NCI-H1417 (cell line): ENCODE measurements around the gene ATP9B.
"Not testable (repeated sequence)": the region's sequence is repeated elsewhere in the genome, so short reads cannot be mapped to it uniquely, and the experiment has no call there.

Experiments
- DNase-seq, 3 experiments: peaks; one replicate each; lab custom pipeline; 2025; lab: John Stamatoyannopoulos, UW

The ATP9B gene

DNA sequence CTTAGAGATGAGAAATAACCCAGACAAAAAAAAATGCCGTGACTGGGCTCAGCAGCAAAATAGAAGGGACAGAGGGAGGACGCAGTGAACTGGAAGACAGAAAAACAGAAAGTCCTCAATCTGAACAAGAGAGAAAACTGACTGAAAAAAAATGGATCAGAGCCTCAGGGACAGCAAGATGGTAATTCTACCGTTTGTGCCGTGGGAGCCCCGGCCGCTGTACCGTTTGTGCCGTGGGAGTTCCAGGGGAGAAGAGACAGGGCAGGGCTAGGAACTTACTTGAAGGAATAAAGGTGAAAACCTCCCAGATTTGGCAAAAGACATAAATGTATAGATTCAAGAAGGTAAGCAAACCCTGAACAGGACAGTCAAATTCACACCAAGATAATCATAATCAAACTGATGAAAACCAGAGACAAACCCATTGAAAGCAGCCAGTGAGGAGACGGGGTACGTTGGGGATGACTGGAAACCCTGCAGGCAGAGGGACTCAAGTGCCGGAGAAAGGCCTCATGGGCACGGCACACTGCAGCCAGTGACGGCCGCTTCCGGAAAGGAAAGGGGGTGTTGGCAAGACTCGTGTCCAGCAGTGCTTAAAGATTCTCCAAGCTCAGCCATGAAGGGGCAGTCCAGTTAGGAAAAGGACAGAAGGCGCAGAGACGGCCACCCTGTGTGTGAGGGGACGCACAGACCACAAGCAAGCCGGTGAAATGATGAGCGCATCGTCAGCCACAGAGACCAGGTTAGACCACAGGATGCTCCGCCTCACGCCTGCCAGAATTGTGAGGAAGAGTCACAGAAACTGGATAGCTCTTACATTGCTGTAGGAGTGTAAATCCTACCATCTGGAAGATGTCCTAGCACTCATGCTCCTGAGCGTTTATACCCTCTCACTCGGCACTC, 286.5 kb downstream of the ATP9B start:
- DNase-seq: no peak

GRCh38 chr18:79356435-79356834, 287.2 kb downstream of the ATP9B start:
- DNase-seq: no peak

GRCh38 chr18:79360933-79361332, 291.7 kb downstream of the ATP9B start:
- DNase-seq: no peak

- no peak for DNase-seq
Observed at GRCh38 chr18:79361766-79362522, 292.8 kb downstream of the ATP9B start.

DNA sequence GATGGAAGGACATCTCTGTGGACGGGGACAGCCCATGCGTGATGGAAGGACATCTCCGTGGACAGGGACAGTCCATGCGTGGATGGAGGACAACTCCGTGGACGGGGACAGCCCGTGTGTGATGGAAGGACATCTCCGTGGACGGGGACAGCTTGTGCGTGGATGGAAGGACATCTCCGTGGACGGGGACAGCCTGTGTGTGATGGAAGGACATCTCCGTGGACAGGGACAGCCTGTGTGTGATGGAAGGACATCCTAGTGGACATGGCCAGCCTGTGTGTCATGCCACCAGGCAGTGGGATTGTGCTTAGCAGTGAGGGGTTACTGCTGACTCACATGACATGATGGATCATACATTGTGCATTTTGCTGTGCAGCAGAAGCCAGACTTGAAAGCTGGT, 296.5 kb downstream of the ATP9B start:
- no peak for DNase-seq

DNA sequence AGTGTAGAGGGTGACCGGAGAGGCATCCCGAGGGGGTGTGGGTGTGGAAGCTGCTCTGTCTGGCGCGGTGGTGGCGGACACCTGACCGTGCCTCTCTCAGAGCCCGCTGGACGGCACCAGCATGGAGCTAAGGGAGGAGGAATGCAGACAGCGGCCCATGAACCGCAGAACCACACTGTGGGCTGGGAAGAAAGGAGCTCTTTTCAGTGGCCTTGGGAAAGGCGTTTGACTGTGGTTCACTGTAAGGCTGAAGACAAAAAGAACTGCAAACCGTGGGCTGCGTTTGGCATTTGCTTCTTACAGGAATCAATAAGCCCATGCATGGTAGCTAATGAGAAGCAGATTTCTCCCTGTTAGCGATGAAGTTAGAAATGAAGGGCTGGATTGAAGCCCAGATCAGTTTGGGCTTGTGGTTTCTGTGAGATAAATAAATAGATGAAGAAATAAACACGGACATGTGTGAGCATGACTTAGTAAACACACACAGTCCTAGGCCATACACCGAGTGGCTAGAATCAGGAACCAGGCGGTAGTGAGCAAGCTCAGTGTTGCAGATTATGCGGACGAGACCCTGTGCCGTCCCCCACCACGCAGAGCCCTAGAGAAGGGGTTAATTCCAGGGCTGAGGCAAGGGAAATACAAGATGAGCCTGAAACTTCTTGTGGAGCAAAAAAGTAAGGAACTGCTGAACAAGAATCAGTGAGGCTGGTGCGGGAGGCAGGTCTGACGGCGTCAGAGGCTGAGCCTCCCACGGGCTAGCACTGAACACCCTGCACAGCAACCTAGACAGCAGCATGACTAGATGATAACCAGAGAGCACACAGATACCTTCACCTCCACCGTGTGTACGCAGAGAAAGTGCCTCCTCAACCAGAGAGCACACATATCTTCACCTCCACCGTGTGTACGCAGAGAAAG, 297.2 kb downstream of the ATP9B start:
- DNase-seq: no peak

DNA sequence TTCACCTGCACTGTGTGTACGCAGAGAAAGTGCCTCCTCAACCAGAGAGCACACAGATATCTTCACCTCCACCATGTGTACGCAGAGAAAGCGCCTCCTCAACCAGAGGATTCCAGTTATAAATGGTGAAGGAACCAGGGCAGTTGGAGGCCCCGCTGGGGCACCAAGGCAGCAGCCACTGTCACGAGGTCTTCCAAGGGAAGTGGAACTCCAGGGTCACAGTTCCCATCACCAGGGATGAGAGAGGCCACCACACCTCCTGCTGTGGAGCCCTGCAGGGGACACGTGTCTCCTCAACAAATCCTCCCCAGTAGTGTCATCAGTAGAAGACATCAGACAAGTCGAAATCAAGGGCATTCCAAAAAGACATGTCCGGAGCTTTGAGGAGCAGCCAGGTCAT, 298.3 kb downstream of the ATP9B start:
- no peak for DNase-seq

DNA sequence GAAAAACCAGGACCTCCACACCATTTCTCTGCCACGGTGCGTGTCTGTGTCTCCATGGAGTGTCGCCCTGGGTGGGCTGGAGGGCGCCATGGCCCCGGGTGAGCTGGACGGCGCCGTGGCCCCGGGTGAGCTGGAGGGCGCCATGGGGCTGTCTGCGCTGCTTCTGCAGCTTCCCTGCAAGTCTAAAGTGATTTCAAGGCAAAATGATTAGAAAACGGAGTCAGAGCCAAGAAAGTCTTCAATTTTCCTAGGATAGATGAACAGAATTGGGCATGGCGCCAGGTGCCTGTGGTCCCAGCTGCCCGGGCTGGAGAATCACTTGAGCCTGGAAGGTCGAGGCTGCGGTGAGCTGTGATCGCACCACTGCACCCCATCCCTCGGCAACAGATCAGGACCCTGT, 298.8 kb downstream of the ATP9B start:
- no peak for DNase-seq

DNA sequence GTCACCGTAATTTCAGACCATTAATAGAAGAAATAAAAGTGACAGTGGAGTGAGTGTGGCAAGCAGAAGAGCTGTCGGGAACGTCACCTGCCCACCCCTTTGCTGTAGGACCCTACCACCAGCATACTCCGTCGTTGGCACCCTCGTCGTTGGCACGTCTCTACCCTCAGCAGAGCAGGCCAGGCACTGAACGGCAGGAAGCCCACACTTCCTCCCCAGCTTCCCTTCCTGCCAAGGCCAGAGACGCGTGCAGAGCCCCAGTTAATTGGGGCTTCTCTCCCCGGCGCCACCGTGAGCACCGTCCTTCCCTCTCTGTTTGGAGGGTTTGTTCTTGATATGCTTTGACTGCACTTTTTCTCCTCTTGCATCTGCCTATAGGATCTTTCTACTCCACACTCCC, 299.5 kb downstream of the ATP9B start:
- DNase-seq: no peak

GRCh38 chr18:79371561-79372121, 302.4 kb downstream of the ATP9B start:
- DNase-seq: no peak

DNA sequence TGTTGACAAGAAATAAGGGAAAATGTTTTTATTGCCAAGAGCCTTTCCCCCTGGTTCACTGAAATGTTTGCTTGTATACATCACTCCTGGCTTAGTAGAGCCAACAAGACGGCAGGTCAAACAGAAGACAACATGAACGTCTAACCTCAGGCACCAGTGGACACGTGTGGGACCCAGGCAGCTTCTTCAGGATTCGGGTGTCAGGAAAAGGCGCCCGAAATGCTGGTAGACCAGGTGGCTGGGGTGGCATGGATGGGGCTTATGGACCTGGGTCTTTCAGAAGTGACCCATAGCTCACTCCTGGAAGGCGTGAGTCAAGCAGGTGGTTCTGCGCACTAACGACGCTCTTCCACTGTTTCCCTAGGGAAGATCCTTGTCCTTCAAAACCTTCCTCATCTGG, 303.3 kb downstream of the ATP9B start:
- no peak for DNase-seq

GRCh38 chr18:79372991-79373390, 303.8 kb downstream of the ATP9B start:
- DNase-seq: no peak

- no peak for DNase-seq
Observed at GRCh38 chr18:79373736-79374135, 304.5 kb downstream of the ATP9B start.

DNA sequence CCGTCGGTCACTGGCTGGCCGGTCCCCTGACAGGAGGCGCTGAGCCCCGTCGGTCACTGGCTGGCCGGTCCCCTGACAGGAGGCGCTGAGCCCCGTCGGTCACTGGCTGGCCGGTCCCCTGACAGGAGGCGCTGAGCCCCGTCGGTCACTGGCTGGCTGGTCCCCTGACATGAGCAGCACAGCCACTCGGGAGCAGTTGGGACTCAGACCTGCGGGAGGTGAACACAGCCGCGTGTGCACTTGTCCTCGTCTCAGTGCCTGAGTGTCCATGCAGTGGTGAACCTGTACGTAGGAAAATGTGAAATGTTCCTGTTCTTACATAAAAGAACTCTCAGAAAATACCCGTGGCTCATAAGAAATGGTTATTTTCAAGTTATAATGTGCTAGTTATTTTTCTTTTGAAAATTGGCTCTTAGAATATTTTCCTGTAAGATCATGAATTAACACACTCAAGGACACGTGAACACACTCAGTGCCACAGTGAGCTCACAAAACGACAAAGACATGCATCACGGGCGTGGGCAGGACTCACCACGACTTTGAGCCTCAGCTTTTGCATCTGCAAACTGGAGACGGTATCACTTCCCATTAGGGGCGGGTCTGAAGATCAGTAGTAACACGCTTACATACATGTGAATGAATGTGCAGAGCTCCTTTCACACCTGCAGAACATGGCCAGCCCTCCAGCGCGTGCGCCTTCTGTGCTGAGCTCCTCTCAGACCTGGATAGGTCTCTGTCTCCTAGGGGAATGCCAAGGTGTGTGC, 305.4 kb downstream of the ATP9B start:
- no peak for DNase-seq

DNA sequence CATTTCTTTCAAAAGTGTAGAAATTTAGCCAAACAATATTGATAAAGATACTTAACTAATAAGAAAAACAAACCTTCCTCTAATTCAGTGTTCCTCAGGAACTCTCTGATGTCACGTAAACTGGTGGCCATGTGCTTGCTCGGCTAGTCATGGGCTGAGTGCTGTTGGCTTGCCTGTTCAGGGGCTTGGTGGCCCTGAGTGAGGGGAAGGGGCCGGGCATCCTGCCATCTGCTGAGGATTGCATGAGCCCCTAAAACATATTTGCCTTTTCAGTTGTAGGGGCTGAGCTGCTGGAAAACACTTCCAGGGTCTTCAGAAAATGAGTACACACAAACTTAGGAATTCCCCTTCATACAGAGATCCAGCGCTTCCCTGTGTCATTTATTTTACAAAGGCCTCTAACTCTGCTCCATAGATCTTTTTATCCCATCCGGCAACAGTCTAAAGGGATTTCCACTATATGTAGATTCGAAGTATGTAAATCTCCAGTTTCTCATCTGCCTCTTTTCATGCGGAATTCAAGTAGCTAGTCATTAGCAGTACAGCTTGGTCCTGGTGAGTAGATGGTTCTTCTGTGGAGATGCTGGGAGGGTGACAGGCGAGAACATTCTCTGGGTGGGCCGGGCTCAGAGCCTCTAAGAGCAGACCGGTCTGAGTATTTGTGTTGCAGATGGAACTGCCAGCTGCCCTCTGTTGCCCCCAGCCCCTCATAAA, 306.4 kb downstream of the ATP9B start:
- no peak for DNase-seq

- DNase-seq: not testable (repeated sequence)
Observed at GRCh38 chr18:79376661-79377060, 307.5 kb downstream of the ATP9B start.

- DNase-seq: no peak
Observed at GRCh38 chr18:79377187-79377891, 308.1 kb downstream of the ATP9B start.

GRCh38 chr18:79378536-79379250, 309.5 kb downstream of the ATP9B start:
- DNase-seq: peak in 1 of 3 experiments; percentile 47
